ENCODE data around the gene ELAPOR2. TPM values are rescaled to one million over a fixed set of nuclear protein-coding genes. Genes with fewer than 3 reads are reported as not detected.

The ELAPOR2 gene
- total and polyA plus RNA-seq, 9 of the 15 experiments (the other 6 are each of a cell fraction or from before 2014, with no cell fraction given), result 9.2 to 72.0 (median 35.0) TPM

DNA sequence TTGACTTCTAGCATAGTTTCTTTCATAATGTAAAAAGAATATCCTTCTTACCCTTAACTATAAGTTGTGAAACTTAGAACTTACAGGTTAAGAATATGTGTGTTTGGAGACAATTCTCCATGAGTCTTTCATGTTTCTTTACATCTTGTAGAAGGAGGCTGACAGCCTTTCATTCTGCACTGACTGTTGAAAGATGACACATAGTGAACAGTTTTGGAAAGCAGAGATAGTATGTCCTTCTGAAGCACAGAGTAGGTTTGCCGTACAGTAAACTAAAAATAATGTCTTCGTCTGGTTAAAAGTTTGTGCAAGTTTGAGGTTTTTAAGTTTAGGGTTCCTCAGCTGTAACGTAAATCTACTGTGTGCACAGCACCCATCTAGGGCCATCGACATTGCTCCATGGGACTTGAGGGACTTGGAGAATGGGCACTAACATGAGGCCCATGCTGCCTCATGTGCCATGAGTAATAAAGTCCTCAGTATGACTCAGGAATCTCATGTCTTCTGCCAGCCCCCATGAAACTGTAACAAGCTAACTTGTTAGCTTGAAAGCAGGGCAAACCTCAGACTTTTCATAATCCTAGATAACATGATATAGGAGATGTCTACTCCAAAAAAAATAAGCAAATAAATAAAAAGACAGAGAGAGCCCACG lies 24.5 kb upstream of the ELAPOR2 start (continued):
- TF ChIP-seq EGR1 (conservative IDR thresholded peaks at IDR 0.05), result no peak
- no peak for TF ChIP-seq ELF1 (tag; IDR thresholded peaks at IDR 0.05)
- no peak for TF ChIP-seq ZNF445 (CRISPR knock-in tag; IDR thresholded peaks at IDR 0.05; ENCODE audit: low read depth)
- no peak for TF ChIP-seq TEAD1 (CRISPR knock-in tag; IDR thresholded peaks at IDR 0.05)
- TF ChIP-seq TBL1XR1 (IDR thresholded peaks at IDR 0.05; ENCODE audit: low read length in 2 of 2), result no peak
- TF ChIP-seq JUNB (CRISPR knock-in tag; conservative IDR thresholded peaks at IDR 0.05), result no peak
- TF ChIP-seq BCOR (IDR thresholded peaks at IDR 0.05), result no peak
- no peak for TF ChIP-seq FOXP1 (CRISPR knock-in tag; IDR thresholded peaks at IDR 0.05)

DNA sequence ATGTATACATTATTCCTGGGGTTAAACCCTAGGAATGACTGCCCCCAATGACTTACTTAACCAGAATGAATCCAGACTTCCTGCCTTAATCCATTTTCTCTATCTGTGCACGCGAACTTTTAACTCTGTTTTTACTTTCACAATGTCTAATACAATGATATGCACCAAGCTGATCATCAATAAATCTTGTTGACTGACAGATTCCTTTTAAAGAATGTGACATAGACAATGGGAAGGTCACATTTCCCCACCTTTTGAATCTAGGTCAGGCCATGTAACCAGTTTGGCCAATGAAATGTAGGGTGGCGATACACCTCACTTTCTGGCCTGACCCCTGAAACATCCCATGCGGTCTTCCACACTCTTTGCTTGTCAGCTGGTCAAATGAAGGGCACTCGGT lies 23.2 kb upstream of the ELAPOR2 start:
- FAIRE-seq, result no peak
- H3K9me1 ChIP-seq (ENCODE audit: control insufficient read depth, insufficient read depth, low read length), result no peaks in the 10 kb centered on the region
- H4K20me1 ChIP-seq (replicated peaks; ENCODE audit: control insufficient read depth, insufficient read depth, low read length), result no peaks in the 10 kb centered on the region
- ChIA-PET CTCF (ENCODE audit: low intra/inter-chr PET ratio) (no interaction called here), POLR2A (interaction anchor here (0.7 kb wide), 2 partner anchors 11 to 107 kb away, joined by 3 read pairs; no protein-coding TSS in a partner anchor)
- DNase-seq (ENCODE audit: extremely low read depth in 1 of 4, low spot score in 3 of 4), result no peak
- ATAC-seq, result no peak
- H3K9me3 ChIP-seq (replicated peaks; ENCODE audit: control insufficient read depth, insufficient read depth, low read depth, low read length), result no peaks in the 10 kb centered on the region
- no peak overlapping the region for H3K4me2 ChIP-seq (ENCODE audit: insufficient read depth, low read length)
- in situ Hi-C loops (cut with MboI) (no loop called here), intact Hi-C loops (cut with micrococcal nuclease) (no loop called here)
- no peak overlapping the region for H3K9ac ChIP-seq (ENCODE audit: insufficient read depth in 1 of 2, low read depth in 2 of 2, low read length in 2 of 2)
- H3K27me3 ChIP-seq (ENCODE audit: control insufficient read depth in 2 of 2, insufficient read depth in 2 of 2, low read length in 2 of 2), result no peaks in the 10 kb centered on the region
- peaks cover 0 to 3% of the 10 kb centered on the region in 2 experiments; a peak in 1 of 5 replicates for H3K4me1 ChIP-seq (replicated peaks in 1 of 2; ENCODE audit: control insufficient read depth in 2 of 2, insufficient read depth in 2 of 2, low read length in 2 of 2)
- TF ChIP-seq ZNF785 (CRISPR knock-in tag; IDR thresholded peaks at IDR 0.05) (no peak), PKNOX1 (IDR thresholded peaks at IDR 0.05) (peak; percentile 70), MEIS2 (IDR thresholded peaks at IDR 0.05; ENCODE audit: partially characterized antibody) (peak; percentile 59), NR2F6 (CRISPR knock-in tag; IDR thresholded peaks at IDR 0.05) (no peak), YBX1 (IDR thresholded peaks at IDR 0.05) (no peak), PBX2 (CRISPR knock-in tag; IDR thresholded peaks at IDR 0.05; ENCODE audit: low read depth) (no peak), PBX2 (tag; conservative IDR thresholded peaks at IDR 0.05; ENCODE audit: low read depth) (peak; percentile 60; the same call in 1 of the 2 replicates), KHSRP (IDR thresholded peaks at IDR 0.05) (no peak)
- H3K27ac ChIP-seq (ENCODE audit: extremely low read depth, low read depth, low read length), result no peak overlapping the region
- H3K4me3 ChIP-seq, result no peak overlapping the region
- no peaks in the 10 kb centered on the region for H3K36me3 ChIP-seq (ENCODE audit: control insufficient read depth, insufficient read depth, low read length)
- no TSS peak for BruUV-seq (replicated peaks)
- H3K79me2 ChIP-seq (ENCODE audit: control insufficient read depth, insufficient read depth, low read length), result no peaks in the 10 kb centered on the region
- H2AFZ ChIP-seq (ENCODE audit: low read depth, low read length), result peak overlapping the region; percentile 3
- 85% methylated on average over 5 of the region's 5 CpGs for WGBS (ENCODE audit: insufficient coverage, low coverage, missing lambda C conversion rate)

Measured in K562 (cell line).